ENCODE data around the gene MAOB.

MAOB gene

DNA sequence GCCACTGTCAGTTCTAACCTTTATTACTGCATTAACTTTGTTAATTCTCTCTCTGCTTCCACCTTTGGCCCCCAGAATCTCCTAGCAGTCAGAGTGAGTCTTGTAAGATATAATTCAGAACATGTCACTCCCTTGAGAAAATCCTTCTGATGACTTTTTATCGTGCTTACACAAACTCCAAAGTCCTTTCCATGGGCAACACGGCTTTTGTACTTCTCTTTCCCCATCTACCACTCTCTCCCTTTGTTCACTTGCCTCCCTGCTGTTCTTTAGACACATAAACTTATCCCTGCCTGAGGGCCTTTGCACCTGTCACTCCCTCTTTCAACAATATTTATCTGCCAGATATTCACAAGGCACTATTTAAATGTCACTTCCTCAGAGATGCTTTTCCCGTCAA is 64.8 kb downstream of the MAOB start:
- TF ChIP-seq, protein P1, sequence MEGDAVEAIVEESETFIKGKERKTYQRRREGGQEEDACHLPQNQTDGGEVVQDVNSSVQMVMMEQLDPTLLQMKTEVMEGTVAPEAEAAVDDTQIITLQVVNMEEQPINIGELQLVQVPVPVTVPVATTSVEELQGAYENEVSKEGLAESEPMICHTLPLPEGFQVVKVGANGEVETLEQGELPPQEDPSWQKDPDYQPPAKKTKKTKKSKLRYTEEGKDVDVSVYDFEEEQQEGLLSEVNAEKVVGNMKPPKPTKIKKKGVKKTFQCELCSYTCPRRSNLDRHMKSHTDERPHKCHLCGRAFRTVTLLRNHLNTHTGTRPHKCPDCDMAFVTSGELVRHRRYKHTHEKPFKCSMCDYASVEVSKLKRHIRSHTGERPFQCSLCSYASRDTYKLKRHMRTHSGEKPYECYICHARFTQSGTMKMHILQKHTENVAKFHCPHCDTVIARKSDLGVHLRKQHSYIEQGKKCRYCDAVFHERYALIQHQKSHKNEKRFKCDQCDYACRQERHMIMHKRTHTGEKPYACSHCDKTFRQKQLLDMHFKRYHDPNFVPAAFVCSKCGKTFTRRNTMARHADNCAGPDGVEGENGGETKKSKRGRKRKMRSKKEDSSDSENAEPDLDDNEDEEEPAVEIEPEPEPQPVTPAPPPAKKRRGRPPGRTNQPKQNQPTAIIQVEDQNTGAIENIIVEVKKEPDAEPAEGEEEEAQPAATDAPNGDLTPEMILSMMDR (conservative IDR thresholded peaks at IDR 0.05; ENCODE audit: low read depth, low read length): no peak
- no peak overlapping the region for H2AFZ ChIP-seq (ENCODE audit: low read depth)
- H3K27me3 ChIP-seq (ENCODE audit: insufficient read depth, low read depth): no peaks in the 10 kb centered on the region
- H3K4me3 ChIP-seq (IDR thresholded peaks at IDR 0.05; ENCODE audit: insufficient read depth, low read depth, low read length): no peak overlapping the region
- H3K27ac ChIP-seq: no peak overlapping the region
- H3K36me3 ChIP-seq (ENCODE audit: insufficient read depth): no peaks in the 10 kb centered on the region
- no peak overlapping the region for H3K4me2 ChIP-seq
- H4K20me1 ChIP-seq (ENCODE audit: insufficient read depth): no peaks in the 10 kb centered on the region
- H3K9ac ChIP-seq: no peak overlapping the region
- H3K4me1 ChIP-seq (ENCODE audit: low read depth, poor library complexity, severe bottlenecking): no peaks in the 10 kb centered on the region
- H3K79me2 ChIP-seq (ENCODE audit: insufficient read depth, low read depth): no peaks in the 10 kb centered on the region

- TF ChIP-seq, protein P1 (conservative IDR thresholded peaks at IDR 0.05; ENCODE audit: low read depth, low read length): no peak
- Histone ChIP-seq H4K20me1 (ENCODE audit: insufficient read depth) (no peaks in the 10 kb centered on the region), H3K9ac (no peak overlapping the region), H3K4me3 (IDR thresholded peaks at IDR 0.05; ENCODE audit: insufficient read depth, low read depth, low read length) (no peak overlapping the region), H3K36me3 (ENCODE audit: insufficient read depth) (no peaks in the 10 kb centered on the region), H3K4me1 (ENCODE audit: low read depth, poor library complexity, severe bottlenecking) (no peaks in the 10 kb centered on the region), H3K4me2 (no peak overlapping the region), H3K79me2 (ENCODE audit: insufficient read depth, low read depth) (no peaks in the 10 kb centered on the region), H3K27ac (no peak overlapping the region), H2AFZ (ENCODE audit: low read depth) (no peak overlapping the region), H3K27me3 (ENCODE audit: insufficient read depth, low read depth) (no peaks in the 10 kb centered on the region)
Measured at GRCh38 chrX:43815209-43815608, 67.0 kb downstream of the MAOB start.

DNA sequence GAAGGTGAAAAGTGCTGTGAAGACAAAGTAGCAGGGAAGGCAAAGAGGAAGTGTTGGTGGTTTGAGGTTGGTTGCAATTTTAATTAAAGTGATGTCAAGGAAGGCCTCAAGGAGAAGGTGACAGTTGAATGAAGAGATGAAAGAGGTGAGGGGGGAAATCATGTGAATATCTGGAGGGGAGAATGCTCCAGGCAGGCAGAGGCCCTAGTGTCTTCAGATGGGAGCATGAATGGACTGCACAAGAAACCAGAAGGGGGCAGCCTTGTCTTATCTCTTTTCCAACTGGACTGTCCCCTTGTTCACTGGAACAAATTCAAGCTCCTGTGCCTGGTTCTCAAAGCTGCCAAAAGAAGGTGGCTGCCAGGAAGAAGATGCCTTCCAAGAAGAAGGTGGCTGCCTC is 68.4 kb downstream of the MAOB start:
- H3K27ac ChIP-seq: no peak overlapping the region
- H3K79me2 ChIP-seq (ENCODE audit: insufficient read depth, low read depth): no peaks in the 10 kb centered on the region
- no peaks in the 10 kb centered on the region for H3K36me3 ChIP-seq (ENCODE audit: insufficient read depth)
- no peak overlapping the region for H3K9ac ChIP-seq
- TF ChIP-seq, protein P1 (conservative IDR thresholded peaks at IDR 0.05; ENCODE audit: low read depth, low read length): no peak
- H3K27me3 ChIP-seq (ENCODE audit: insufficient read depth, low read depth): no peaks in the 10 kb centered on the region
- no peaks in the 10 kb centered on the region for H3K4me1 ChIP-seq (ENCODE audit: low read depth, poor library complexity, severe bottlenecking)
- H2AFZ ChIP-seq (ENCODE audit: low read depth): no peak overlapping the region
- H3K4me3 ChIP-seq (IDR thresholded peaks at IDR 0.05; ENCODE audit: insufficient read depth, low read depth, low read length): no peak overlapping the region
- no peaks in the 10 kb centered on the region for H4K20me1 ChIP-seq (ENCODE audit: insufficient read depth)
- no peak overlapping the region for H3K4me2 ChIP-seq

- H3K27ac ChIP-seq: no peak overlapping the region
Measured at GRCh38 chrX:43813319-43813718, 68.9 kb downstream of the MAOB start.

More at GRCh38 chrX:43813319-43813718, 68.9 kb downstream of the MAOB start:
- Histone ChIP-seq H3K4me1 (ENCODE audit: low read depth, poor library complexity, severe bottlenecking) (no peaks in the 10 kb centered on the region), H2AFZ (ENCODE audit: low read depth) (no peak overlapping the region), H3K79me2 (ENCODE audit: insufficient read depth, low read depth) (no peaks in the 10 kb centered on the region), H3K4me3 (IDR thresholded peaks at IDR 0.05; ENCODE audit: insufficient read depth, low read depth, low read length) (no peak overlapping the region), H3K9ac (no peak overlapping the region), H3K36me3 (ENCODE audit: insufficient read depth) (no peaks in the 10 kb centered on the region), H3K27me3 (ENCODE audit: insufficient read depth, low read depth) (no peaks in the 10 kb centered on the region), H3K4me2 (no peak overlapping the region), H4K20me1 (ENCODE audit: insufficient read depth) (no peaks in the 10 kb centered on the region)
- TF ChIP-seq, protein P1 (conservative IDR thresholded peaks at IDR 0.05; ENCODE audit: low read depth, low read length): no peak
